GM21825 (cell line): Measurements from ENCODE around the gene ALPI.
A peak's percentile ranks its signal among the peaks of the same experiment; 100 is the strongest.
"Not testable (repeated sequence)": the region's sequence is repeated elsewhere in the genome, so short reads cannot be mapped to it uniquely, and the experiment has no call there.

ENCODE experiments used
- ATAC-seq: cut with Tn5 transposase; IDR thresholded peaks from one replicate; pipeline ENCODE4 v1.9.1; 2021; ENCODE audit warnings: mild to moderate bottlenecking, moderate library complexity; ENCODE audit not compliant: unreplicated experiment

ALPI gene

GRCh38 chr2:232420463-232421188 lies 35.3 kb upstream of the ALPI start:
- no peak for ATAC-seq

GRCh38 chr2:232421189-232421785 lies 34.7 kb upstream of the ALPI start:
- no peak for ATAC-seq

- ATAC-seq: no peak
Measured at GRCh38 chr2:232422051-232422450, 33.9 kb upstream of the ALPI start.

- ATAC-seq: not testable (repeated sequence)
Measured at GRCh38 chr2:232422996-232423395, 33.0 kb upstream of the ALPI start.

- ATAC-seq: not testable (repeated sequence)
Measured at GRCh38 chr2:232423407-232423806, 32.5 kb upstream of the ALPI start.

- ATAC-seq: no peak
Measured at GRCh38 chr2:232431705-232432590, 24.0 kb upstream of the ALPI start.

- ATAC-seq: no peak
Measured at GRCh38 chr2:232432598-232433184, 23.3 kb upstream of the ALPI start.

GRCh38 chr2:232433622-232434021 lies 22.3 kb upstream of the ALPI start:
- not testable (repeated sequence) for ATAC-seq

GRCh38 chr2:232434091-232434490 lies 21.9 kb upstream of the ALPI start:
- no peak for ATAC-seq

- ATAC-seq: no peak
Measured at GRCh38 chr2:232434563-232435374, 21.2 kb upstream of the ALPI start.

- ATAC-seq: no peak
Measured at GRCh38 chr2:232435375-232435648, 20.6 kb upstream of the ALPI start.

- no peak for ATAC-seq
Measured at GRCh38 chr2:232435805-232436204, 20.1 kb upstream of the ALPI start.

- no peak for ATAC-seq
Measured at GRCh38 chr2:232436381-232437194, 19.4 kb upstream of the ALPI start.

- no peak for ATAC-seq
Measured at GRCh38 chr2:232437195-232437571, 18.8 kb upstream of the ALPI start.

GRCh38 chr2:232438091-232438490 lies 17.9 kb upstream of the ALPI start:
- ATAC-seq: no peak

GRCh38 chr2:232438951-232439757 lies 16.8 kb upstream of the ALPI start:
- ATAC-seq: no peak

GRCh38 chr2:232439758-232440135 lies 16.2 kb upstream of the ALPI start:
- ATAC-seq: no peak

GRCh38 chr2:232440220-232441018 lies 15.5 kb upstream of the ALPI start:
- ATAC-seq: peak; percentile 73
